GM18511 (cell line): ENCODE results near the gene LAMB1.

Experiments
- ATAC-seq: cut with Tn5 transposase; IDR thresholded peaks from one replicate; pipeline ENCODE4 v1.9.1; 2021; ENCODE audit warnings: mild to moderate bottlenecking, moderate library complexity; ENCODE audit not compliant: unreplicated experiment

The LAMB1 gene

GRCh38 chr7:108018668-108019067 is 15.7 kb upstream of the LAMB1 start:
- ATAC-seq = no peak

GRCh38 chr7:108017776-108018151 is 14.8 kb upstream of the LAMB1 start:
- no peak for ATAC-seq

- ATAC-seq = no peak
Observed at GRCh38 chr7:108016841-108017775, 14.1 kb upstream of the LAMB1 start.

GRCh38 chr7:108015740-108016139 is 12.8 kb upstream of the LAMB1 start:
- no peak for ATAC-seq

GRCh38 chr7:108014747-108015682 is 12.1 kb upstream of the LAMB1 start:
- ATAC-seq = no peak

GRCh38 chr7:108014215-108014614 is 11.3 kb upstream of the LAMB1 start:
- ATAC-seq = no peak

- no peak for ATAC-seq
Observed at GRCh38 chr7:108012499-108013430, 9.8 kb upstream of the LAMB1 start.

- no peak for ATAC-seq
Observed at GRCh38 chr7:108010377-108010776, 7.4 kb upstream of the LAMB1 start.

GRCh38 chr7:108009873-108010272 is 6.9 kb upstream of the LAMB1 start:
- no peak for ATAC-seq

- no peak for ATAC-seq
Observed at GRCh38 chr7:108008827-108009226, 5.9 kb upstream of the LAMB1 start.

GRCh38 chr7:108008240-108008639 is 5.3 kb upstream of the LAMB1 start:
- ATAC-seq = no peak

- no peak for ATAC-seq
Observed at GRCh38 chr7:108007762-108008161, 4.8 kb upstream of the LAMB1 start.

- ATAC-seq = no peak
Observed at GRCh38 chr7:108007261-108007660, 4.3 kb upstream of the LAMB1 start.

- no peak for ATAC-seq
Observed at GRCh38 chr7:108004220-108005142, 1.5 kb upstream of the LAMB1 start.

- no peak for ATAC-seq
Observed at GRCh38 chr7:108003599-108003935, 606 bp upstream of the LAMB1 start.

- no peak for ATAC-seq
Observed at GRCh38 chr7:108001764-108002725, 916 bp downstream of the LAMB1 start.

- ATAC-seq = no peak
Observed at GRCh38 chr7:108000875-108001763, 1.8 kb downstream of the LAMB1 start.
